Measurements from ENCODE around the gene CHST3.

CHST3 gene

GRCh38 chr10:72011016-72011415 is 46.8 kb downstream of the CHST3 start:
- Histone ChIP-seq H3K27ac (no peak overlapping the region), H3K4me1 (ENCODE audit: control insufficient read depth in 1 of 2, insufficient read depth in 1 of 2, low read depth in 1 of 2, low read length in 1 of 2) (no peaks in the 10 kb centered on the region), H3K4me3 (ENCODE audit: low read depth in 1 of 2, low read length in 1 of 2) (no peak overlapping the region), H3K36me3 (no peaks in the 10 kb centered on the region), H3K27me3 (no peaks in the 10 kb centered on the region), H3K9me3 (no peaks in the 10 kb centered on the region)
- TF ChIP-seq CTCF (IDR thresholded peaks at IDR 0.05) = no peak

GRCh38 chr10:72011468-72011867 is 47.3 kb downstream of the CHST3 start:
- no peaks in the 10 kb centered on the region for H3K27me3 ChIP-seq
- TF ChIP-seq CTCF (IDR thresholded peaks at IDR 0.05) = no peak
- H3K27ac ChIP-seq = no peak overlapping the region
- H3K9me3 ChIP-seq = no peaks in the 10 kb centered on the region
- no peaks in the 10 kb centered on the region for H3K36me3 ChIP-seq
- H3K4me3 ChIP-seq (ENCODE audit: low read depth in 1 of 2, low read length in 1 of 2) = no peak overlapping the region
- H3K4me1 ChIP-seq (ENCODE audit: control insufficient read depth in 1 of 2, insufficient read depth in 1 of 2, low read depth in 1 of 2, low read length in 1 of 2) = no peaks in the 10 kb centered on the region

- TF ChIP-seq CTCF (IDR thresholded peaks at IDR 0.05) = no peak
- Histone ChIP-seq H3K27ac (no peak overlapping the region), H3K4me3 (ENCODE audit: low read depth in 1 of 2, low read length in 1 of 2) (no peak overlapping the region), H3K4me1 (ENCODE audit: control insufficient read depth in 1 of 2, insufficient read depth in 1 of 2, low read depth in 1 of 2, low read length in 1 of 2) (no peaks in the 10 kb centered on the region), H3K9me3 (no peaks in the 10 kb centered on the region), H3K27me3 (no peaks in the 10 kb centered on the region), H3K36me3 (no peaks in the 10 kb centered on the region)
These were observed 47.8 kb downstream of the CHST3 start for GRCh38 chr10:72011976-72012512.

GRCh38 chr10:72012796-72013195 is 48.6 kb downstream of the CHST3 start:
- Histone ChIP-seq H3K36me3 (no peaks in the 10 kb centered on the region), H3K4me1 (ENCODE audit: control insufficient read depth in 1 of 2, insufficient read depth in 1 of 2, low read depth in 1 of 2, low read length in 1 of 2) (no peaks in the 10 kb centered on the region), H3K27me3 (no peaks in the 10 kb centered on the region), H3K9me3 (no peaks in the 10 kb centered on the region), H3K27ac (no peak overlapping the region), H3K4me3 (ENCODE audit: low read depth in 1 of 2, low read length in 1 of 2) (no peak overlapping the region)
- no peak for TF ChIP-seq CTCF (IDR thresholded peaks at IDR 0.05)

- no peaks in the 10 kb centered on the region for H3K9me3 ChIP-seq
- no peaks in the 10 kb centered on the region for H3K4me1 ChIP-seq (ENCODE audit: control insufficient read depth in 1 of 2, insufficient read depth in 1 of 2, low read depth in 1 of 2, low read length in 1 of 2)
- TF ChIP-seq CTCF (IDR thresholded peaks at IDR 0.05) = no peak
These were observed 49.2 kb downstream of the CHST3 start for GRCh38 chr10:72013202-72013945.

More at GRCh38 chr10:72013202-72013945, 49.2 kb downstream of the CHST3 start:
- no peaks in the 10 kb centered on the region for H3K27me3 ChIP-seq
- H3K36me3 ChIP-seq = no peaks in the 10 kb centered on the region
- H3K27ac ChIP-seq = no peak overlapping the region
- no peak overlapping the region for H3K4me3 ChIP-seq (ENCODE audit: low read depth in 1 of 2, low read length in 1 of 2)

All from neutrophil (primary cell).